CD4-positive, alpha-beta memory T cell (primary cell): Measurements from ENCODE around the gene RASD1. TPM values are rescaled to one million over a fixed set of nuclear protein-coding genes. Genes with fewer than 3 reads are reported as not detected.

Experiments used
- CTCF ChIA-PET: fragments of 350-600 bp; sonication (Branson Sonifier 250); formaldehyde crosslinking; loops from one replicate; lab custom pipeline; 2021; ENCODE audit warnings: inconsistent platforms; ENCODE audit not compliant: partially characterized antibody; lab: Charles Lee
- POLR2A ChIA-PET: fragments of 350-600 bp; sonication (Branson Sonifier 250); formaldehyde crosslinking; loops from one replicate; lab custom pipeline; 2021; ENCODE audit not compliant: partially characterized antibody; lab: Charles Lee
- DNase-seq, 5 donors: peaks; one replicate each; pipeline versions ENCODE4 v3.0.0 to v3.0.0-alpha.2; 2020 to 2022; ENCODE audit warnings: mixed read lengths in 1 of 5
- H3K27ac ChIP-seq: one replicate; pipeline ENCODE4 v1.7.0; 2013; ENCODE audit warnings: low read depth, low read length
- H3K27me3 ChIP-seq: 2 replicates; pipeline ENCODE4 v1.7.0; 2013; ENCODE audit warnings: mild to moderate bottlenecking, low read length, moderate library complexity; ENCODE audit not compliant: insufficient read depth
- H3K36me3 ChIP-seq: 2 replicates; pipeline ENCODE4 v1.7.0; 2013; ENCODE audit warnings: mild to moderate bottlenecking, low read length, moderate library complexity; ENCODE audit not compliant: insufficient read depth
- H3K4me1 ChIP-seq: 2 replicates; pipeline ENCODE4 v1.7.0; 2013; ENCODE audit warnings: mild to moderate bottlenecking, low read length, moderate library complexity; ENCODE audit not compliant: insufficient read depth
- H3K4me3 ChIP-seq, 2 donors: one replicate each; pipeline ENCODE4 v1.7.0; 2013; ENCODE audit warnings: low read length in 2 of 2, mild to moderate bottlenecking in 1 of 2
- H3K9me3 ChIP-seq, 2 donors: one replicate each; pipeline ENCODE4 v1.7.0; 2013; ENCODE audit warnings: low read length in 2 of 2, control low read depth in 1 of 2; ENCODE audit not compliant: control insufficient read depth in 1 of 2
- H3K27ac Mint-ChIP-seq, 7 donors: one replicate each; pipeline ENCODE4 v1.8.0; 2020 to 2021; ENCODE audit warnings: mixed read lengths in 7 of 7, mild to moderate bottlenecking in 6 of 7, inconsistent platforms in 3 of 7, moderate library complexity in 3 of 7
- H3K27me3 Mint-ChIP-seq, 2 donors: one replicate each; pipeline ENCODE4 v1.8.0; 2020 to 2021; ENCODE audit warnings: mixed read lengths in 2 of 2
- H3K36me3 Mint-ChIP-seq, 2 donors: one replicate each; pipeline ENCODE4 v1.8.0; 2020 to 2021; ENCODE audit warnings: mixed read lengths in 2 of 2, inconsistent platforms in 1 of 2, mild to moderate bottlenecking in 1 of 2
- H3K4me1 Mint-ChIP-seq, 4 donors: one replicate each; pipeline ENCODE4 v1.8.0; 2020 to 2021; ENCODE audit warnings: mixed read lengths in 4 of 4, mild to moderate bottlenecking in 1 of 4
- H3K4me3 Mint-ChIP-seq, 8 donors: one replicate each; pipeline ENCODE4 v1.8.0; 2020 to 2021; ENCODE audit warnings: mixed read lengths in 8 of 8, mild to moderate bottlenecking in 7 of 8, moderate library complexity in 6 of 8, inconsistent platforms in 3 of 8
- H3K9me3 Mint-ChIP-seq, 8 donors: one replicate each; pipeline ENCODE4 v1.8.0; 2020 to 2021; ENCODE audit warnings: mixed read lengths in 8 of 8, mild to moderate bottlenecking in 5 of 8, inconsistent platforms in 3 of 8, moderate library complexity in 1 of 8
- intact Hi-C: fragments of 100-400 bp; cut with micrococcal nuclease; formaldehyde crosslinking; loops from one replicate; pipeline ENCODE4 v1.15.1; 2023
- polyA plus RNA-seq, 2 donors: library from polyadenylated mRNA; unstranded; fragments of 300-500 nt; fragmentation: Illumina TruSeq; gene quantifications; one replicate each; pipeline ENCODE4 v1.2.3, GENCODE V29; 2021
- total RNA-seq, 2 experiments: library from RNA; stranded (reverse); gene quantifications; one replicate each; pipeline ENCODE4 v1.2.3, GENCODE V29; 2021

The RASD1 gene
- total and polyA plus RNA-seq, 4 experiments from 2014 or later, result 0.38 to 0.87 (median 0.65) TPM

- Histone ChIP-seq H3K4me3 (no peak overlapping the region), H3K36me3 (no peaks in the 10 kb centered on the region), H3K27me3 (no peaks in the 10 kb centered on the region), H3K9me3 (no peaks in the 10 kb centered on the region), H3K27ac (no peak overlapping the region), H3K4me1 (no peaks in the 10 kb centered on the region)
- CTCF ChIA-PET, result interaction anchor here (3.2 kb wide), 1 partner anchor 16 kb away, joined by 13 read pairs; the partner anchor contains the start of gene RASD1
- Mint-ChIP-seq H3K27ac (no peak overlapping the region), H3K27me3 (no peaks in the 10 kb centered on the region), H3K4me1 (peaks cover 0 to 10% (median 2%) of the 10 kb centered on the region in 4 donors), H3K36me3 (peaks cover 0 to 4% of the 10 kb centered on the region in 2 donors), H3K4me3 (no peak overlapping the region), H3K9me3 (no peaks in the 10 kb centered on the region)
- intact Hi-C loops, result no loop called here
- POLR2A ChIA-PET, result no interaction called here
- no peak for DNase-seq
Measured at GRCh38 chr17:17511881-17512858, 16.0 kb upstream of the RASD1 start.

- H3K27me3 ChIP-seq, result no peaks in the 10 kb centered on the region
- Mint-ChIP-seq H3K9me3 (no peaks in the 10 kb centered on the region), H3K27ac (peak overlapping the region in 2 of 7 donors; percentile 18 to 62), H3K36me3 (peaks cover 0 to 4% of the 10 kb centered on the region in 2 donors), H3K4me3 (no peak overlapping the region), H3K4me1 (peaks cover 0 to 10% (median 2%) of the 10 kb centered on the region in 4 donors), H3K27me3 (no peaks in the 10 kb centered on the region)
- DNase-seq, result no peak
- H3K9me3 ChIP-seq, result no peaks in the 10 kb centered on the region
- no peak overlapping the region for H3K4me3 ChIP-seq
- ChIA-PET POLR2A (no interaction called here), CTCF (interaction anchor here (3.2 kb wide), 1 partner anchor 15 kb away, joined by 13 read pairs; the partner anchor contains the start of gene RASD1)
- no peaks in the 10 kb centered on the region for H3K36me3 ChIP-seq
- H3K4me1 ChIP-seq, result no peaks in the 10 kb centered on the region
- intact Hi-C loops, result no loop called here
- no peak overlapping the region for H3K27ac ChIP-seq
Measured at GRCh38 chr17:17511293-17511741, 15.1 kb upstream of the RASD1 start.

DNA sequence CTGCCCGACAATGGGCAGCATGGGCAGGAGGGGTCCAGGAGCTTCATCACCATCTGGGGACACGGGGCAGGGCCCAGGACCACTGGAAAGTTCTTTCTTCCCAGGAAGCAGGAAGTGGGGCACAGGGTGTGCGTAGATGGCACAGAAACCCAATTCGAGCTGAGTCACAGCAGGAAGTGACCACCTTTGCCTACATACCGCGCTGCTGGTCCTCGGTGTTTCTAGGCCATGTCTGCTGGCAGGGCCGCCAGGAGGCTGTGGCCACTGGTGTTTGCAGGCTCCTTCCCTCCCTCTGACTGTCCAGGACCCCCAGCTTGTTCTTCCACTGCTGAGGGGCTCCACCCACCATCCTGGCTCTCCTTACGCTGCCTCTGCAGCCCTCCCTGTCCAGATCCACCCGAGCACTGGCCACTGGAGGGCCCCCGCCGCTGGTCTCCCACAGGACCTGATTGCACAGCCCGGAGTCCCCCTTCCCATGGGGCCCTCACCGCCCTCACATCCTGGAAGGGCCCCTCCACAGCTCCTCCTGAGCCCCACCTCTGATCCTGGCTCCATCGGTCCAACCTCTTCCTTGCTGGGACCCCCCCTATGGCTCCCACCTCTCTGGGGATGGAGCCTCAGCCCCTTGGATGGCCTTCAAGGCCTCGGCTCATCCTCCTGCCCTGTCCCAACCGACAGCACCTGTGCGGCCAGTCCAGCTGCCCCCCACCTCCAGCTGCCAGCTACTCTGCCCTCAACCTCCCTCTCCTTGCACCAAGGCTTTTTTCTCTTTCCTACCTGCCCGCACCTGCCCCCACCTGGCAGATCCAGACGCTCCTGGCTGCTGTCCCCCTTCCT lies 14.5 kb upstream of the RASD1 start:
- intact Hi-C loops, result no loop called here
- H3K4me1 ChIP-seq, result no peaks in the 10 kb centered on the region
- no peaks in the 10 kb centered on the region for H3K27me3 ChIP-seq
- Mint-ChIP-seq H3K27ac (peak overlapping the region in 2 of 7 donors; percentile 18 to 62), H3K27me3 (no peaks in the 10 kb centered on the region), H3K4me3 (no peak overlapping the region), H3K36me3 (no peaks in the 10 kb centered on the region), H3K4me1 (peaks cover 0 to 10% (median 2%) of the 10 kb centered on the region in 4 donors), H3K9me3 (no peaks in the 10 kb centered on the region)
- H3K4me3 ChIP-seq, result no peak overlapping the region
- ChIA-PET CTCF (interaction anchor here (3.2 kb wide), 1 partner anchor 14 kb away, joined by 13 read pairs; the partner anchor contains the start of gene RASD1), POLR2A (no interaction called here)
- no peaks in the 10 kb centered on the region for H3K36me3 ChIP-seq
- H3K9me3 ChIP-seq, result no peaks in the 10 kb centered on the region
- no peak for DNase-seq
- H3K27ac ChIP-seq, result no peak overlapping the region

GRCh38 chr17:17509601-17510425 lies 13.6 kb upstream of the RASD1 start:
- peak overlapping the region in 2 of 7 donors; percentile 79 to 85 for H3K27ac Mint-ChIP-seq
- H3K4me1 Mint-ChIP-seq, result peaks cover 0 to 10% (median 2%) of the 10 kb centered on the region in 4 donors
- Histone ChIP-seq H3K36me3 (no peaks in the 10 kb centered on the region), H3K9me3 (no peaks in the 10 kb centered on the region), H3K27ac (no peak overlapping the region), H3K27me3 (no peaks in the 10 kb centered on the region), H3K4me1 (no peaks in the 10 kb centered on the region), H3K4me3 (no peak overlapping the region)
- CTCF ChIA-PET, result interaction anchor here (3.2 kb wide), 1 partner anchor 13 kb away, joined by 13 read pairs; the partner anchor contains the start of gene RASD1
- POLR2A ChIA-PET, result no interaction called here
- no peaks in the 10 kb centered on the region for H3K27me3 Mint-ChIP-seq
- H3K4me3 Mint-ChIP-seq, result no peak overlapping the region
- no peaks in the 10 kb centered on the region for H3K9me3 Mint-ChIP-seq
- DNase-seq, result no peak
- intact Hi-C loops, result no loop called here
- H3K36me3 Mint-ChIP-seq, result no peaks in the 10 kb centered on the region

- Mint-ChIP-seq H3K27me3 (no peaks in the 10 kb centered on the region), H3K9me3 (no peaks in the 10 kb centered on the region), H3K4me3 (no peak overlapping the region), H3K27ac (no peak overlapping the region), H3K36me3 (no peaks in the 10 kb centered on the region), H3K4me1 (peaks cover 0 to 10% (median 2%) of the 10 kb centered on the region in 4 donors)
- ChIA-PET POLR2A (no interaction called here), CTCF (interaction anchor here (0.5 kb wide), 1 partner anchor 524 kb away, joined by 3 read pairs; no protein-coding TSS in a partner anchor)
- H3K27me3 ChIP-seq, result no peaks in the 10 kb centered on the region
- H3K9me3 ChIP-seq, result no peaks in the 10 kb centered on the region
- no peaks in the 10 kb centered on the region for H3K36me3 ChIP-seq
- no peak for DNase-seq
- no peak overlapping the region for H3K4me3 ChIP-seq
- intact Hi-C loops, result no loop called here
- no peak overlapping the region for H3K27ac ChIP-seq
- H3K4me1 ChIP-seq, result no peaks in the 10 kb centered on the region
Measured at GRCh38 chr17:17508646-17509591, 12.7 kb upstream of the RASD1 start.

GRCh38 chr17:17508019-17508535 lies 11.9 kb upstream of the RASD1 start:
- H3K4me1 ChIP-seq, result no peaks in the 10 kb centered on the region
- CTCF ChIA-PET, result interaction anchor here (1.6 kb wide), 1 partner anchor 11 kb away, joined by 7 read pairs; the partner anchor contains the start of gene RASD1
- no peak for DNase-seq
- H3K36me3 ChIP-seq, result no peaks in the 10 kb centered on the region
- POLR2A ChIA-PET, result no interaction called here
- H3K27ac ChIP-seq, result no peak overlapping the region
- no peak overlapping the region for H3K4me3 ChIP-seq
- no peaks in the 10 kb centered on the region for H3K36me3 Mint-ChIP-seq
- no peaks in the 10 kb centered on the region for H3K9me3 Mint-ChIP-seq
- H3K4me1 Mint-ChIP-seq, result peaks cover 0 to 10% (median 0%) of the 10 kb centered on the region in 4 donors
- H3K9me3 ChIP-seq, result no peaks in the 10 kb centered on the region
- no peaks in the 10 kb centered on the region for H3K27me3 ChIP-seq
- no peak overlapping the region for H3K27ac Mint-ChIP-seq
- intact Hi-C loops, result no loop called here
- H3K27me3 Mint-ChIP-seq, result no peaks in the 10 kb centered on the region
- H3K4me3 Mint-ChIP-seq, result no peak overlapping the region
